Liver (tissue), 3 donors: ENCODE results near the gene IFT20.

Experiments used
- EGR1 ChIP-seq, 2 donors: IDR thresholded peaks; 2 replicates each; pipeline ENCODE4 v1.6.1; 2016 to 2018; ENCODE audit warnings: antibody characterized with exemption in 2 of 2, low read depth in 2 of 2
- GABPA ChIP-seq, 2 donors: IDR thresholded peaks in 1 of 2; conservative IDR thresholded peaks in 1 of 2; 2 replicates each; pipeline ENCODE4 v1.6.1; 2016; ENCODE audit warnings: antibody characterized with exemption in 2 of 2, mild to moderate bottlenecking in 1 of 2, moderate library complexity in 1 of 2
- HNF4A ChIP-seq, 2 donors: conservative IDR thresholded peaks; 2 replicates each; pipeline ENCODE4 v1.6.1; 2016; ENCODE audit warnings: antibody characterized with exemption in 2 of 2, mild to moderate bottlenecking in 2 of 2
- JUND ChIP-seq, 2 donors: IDR thresholded peaks; 2 replicates each; pipeline ENCODE4 v1.6.1; 2016; ENCODE audit warnings: antibody characterized with exemption in 2 of 2
- RAD21 ChIP-seq, 2 donors: IDR thresholded peaks; 2 replicates each; pipeline ENCODE4 v1.6.1; 2016; ENCODE audit warnings: antibody characterized with exemption in 2 of 2, mild to moderate bottlenecking in 2 of 2
- SP1 ChIP-seq: IDR thresholded peaks from 2 replicates; pipeline ENCODE4 v1.6.1; 2018; ENCODE audit warnings: antibody characterized with exemption, mild to moderate bottlenecking
- TAF1 ChIP-seq: conservative IDR thresholded peaks from 2 replicates; pipeline ENCODE4 v1.6.1; 2016; ENCODE audit warnings: antibody characterized with exemption, mild to moderate bottlenecking
- YY1 ChIP-seq: IDR thresholded peaks from 2 replicates; pipeline ENCODE4 v1.6.1; 2016; ENCODE audit warnings: antibody characterized with exemption, mild to moderate bottlenecking
- TF ChIP-seq, protein P1 (sequence below): fragments of 150-350 bp; IDR thresholded peaks from 2 replicates; pipeline ENCODE4 v1.5.1; 2017; ENCODE audit warnings: improper control_type of control experiment, low read depth, low read length; ENCODE audit not compliant: missing input control
- TF ChIP-seq, protein P2 (sequence below): IDR thresholded peaks from 2 replicates; pipeline ENCODE4 v1.6.1; 2016; ENCODE audit warnings: antibody characterized with exemption
- TF ChIP-seq, protein P3 (sequence below): IDR thresholded peaks from 2 replicates; pipeline ENCODE4 v1.6.1; 2016; ENCODE audit warnings: antibody characterized with exemption, mild to moderate bottlenecking
- TF ChIP-seq, protein P4 (sequence below): IDR thresholded peaks from 2 replicates; pipeline ENCODE4 v1.6.1; 2016; ENCODE audit warnings: antibody characterized with exemption
- TF ChIP-seq, protein P5 (sequence below): IDR thresholded peaks from 2 replicates; pipeline ENCODE4 v1.6.1; 2016; ENCODE audit warnings: antibody characterized with exemption
- donor health status: healthy.
- donor health status: healthy.

DNA sequence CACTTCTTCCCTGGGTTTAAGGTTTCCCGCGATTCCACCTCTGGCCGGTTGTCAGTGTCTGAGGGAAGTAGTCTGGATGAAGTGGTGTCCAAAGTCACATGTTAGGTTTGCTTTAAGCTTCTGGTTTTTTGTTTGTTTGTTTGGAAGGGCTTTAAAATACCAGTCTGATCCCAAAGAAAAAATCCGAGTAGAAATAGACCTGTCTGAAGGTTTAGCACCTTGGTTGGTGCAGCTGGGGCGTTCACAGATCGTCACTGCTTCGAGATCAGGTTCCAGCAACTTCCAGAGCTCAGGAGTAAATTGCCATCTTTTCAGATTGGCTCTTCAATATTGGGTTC, 15.7 kb downstream of the IFT20 start:
- TF ChIP-seq, protein P1, sequence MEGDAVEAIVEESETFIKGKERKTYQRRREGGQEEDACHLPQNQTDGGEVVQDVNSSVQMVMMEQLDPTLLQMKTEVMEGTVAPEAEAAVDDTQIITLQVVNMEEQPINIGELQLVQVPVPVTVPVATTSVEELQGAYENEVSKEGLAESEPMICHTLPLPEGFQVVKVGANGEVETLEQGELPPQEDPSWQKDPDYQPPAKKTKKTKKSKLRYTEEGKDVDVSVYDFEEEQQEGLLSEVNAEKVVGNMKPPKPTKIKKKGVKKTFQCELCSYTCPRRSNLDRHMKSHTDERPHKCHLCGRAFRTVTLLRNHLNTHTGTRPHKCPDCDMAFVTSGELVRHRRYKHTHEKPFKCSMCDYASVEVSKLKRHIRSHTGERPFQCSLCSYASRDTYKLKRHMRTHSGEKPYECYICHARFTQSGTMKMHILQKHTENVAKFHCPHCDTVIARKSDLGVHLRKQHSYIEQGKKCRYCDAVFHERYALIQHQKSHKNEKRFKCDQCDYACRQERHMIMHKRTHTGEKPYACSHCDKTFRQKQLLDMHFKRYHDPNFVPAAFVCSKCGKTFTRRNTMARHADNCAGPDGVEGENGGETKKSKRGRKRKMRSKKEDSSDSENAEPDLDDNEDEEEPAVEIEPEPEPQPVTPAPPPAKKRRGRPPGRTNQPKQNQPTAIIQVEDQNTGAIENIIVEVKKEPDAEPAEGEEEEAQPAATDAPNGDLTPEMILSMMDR: no peak
- TF ChIP-seq, protein P2, sequence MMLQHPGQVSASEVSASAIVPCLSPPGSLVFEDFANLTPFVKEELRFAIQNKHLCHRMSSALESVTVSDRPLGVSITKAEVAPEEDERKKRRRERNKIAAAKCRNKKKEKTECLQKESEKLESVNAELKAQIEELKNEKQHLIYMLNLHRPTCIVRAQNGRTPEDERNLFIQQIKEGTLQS: no peak
- TF ChIP-seq RAD21 (IDR thresholded peaks at IDR 0.05): no peak
- TF ChIP-seq, protein P3, sequence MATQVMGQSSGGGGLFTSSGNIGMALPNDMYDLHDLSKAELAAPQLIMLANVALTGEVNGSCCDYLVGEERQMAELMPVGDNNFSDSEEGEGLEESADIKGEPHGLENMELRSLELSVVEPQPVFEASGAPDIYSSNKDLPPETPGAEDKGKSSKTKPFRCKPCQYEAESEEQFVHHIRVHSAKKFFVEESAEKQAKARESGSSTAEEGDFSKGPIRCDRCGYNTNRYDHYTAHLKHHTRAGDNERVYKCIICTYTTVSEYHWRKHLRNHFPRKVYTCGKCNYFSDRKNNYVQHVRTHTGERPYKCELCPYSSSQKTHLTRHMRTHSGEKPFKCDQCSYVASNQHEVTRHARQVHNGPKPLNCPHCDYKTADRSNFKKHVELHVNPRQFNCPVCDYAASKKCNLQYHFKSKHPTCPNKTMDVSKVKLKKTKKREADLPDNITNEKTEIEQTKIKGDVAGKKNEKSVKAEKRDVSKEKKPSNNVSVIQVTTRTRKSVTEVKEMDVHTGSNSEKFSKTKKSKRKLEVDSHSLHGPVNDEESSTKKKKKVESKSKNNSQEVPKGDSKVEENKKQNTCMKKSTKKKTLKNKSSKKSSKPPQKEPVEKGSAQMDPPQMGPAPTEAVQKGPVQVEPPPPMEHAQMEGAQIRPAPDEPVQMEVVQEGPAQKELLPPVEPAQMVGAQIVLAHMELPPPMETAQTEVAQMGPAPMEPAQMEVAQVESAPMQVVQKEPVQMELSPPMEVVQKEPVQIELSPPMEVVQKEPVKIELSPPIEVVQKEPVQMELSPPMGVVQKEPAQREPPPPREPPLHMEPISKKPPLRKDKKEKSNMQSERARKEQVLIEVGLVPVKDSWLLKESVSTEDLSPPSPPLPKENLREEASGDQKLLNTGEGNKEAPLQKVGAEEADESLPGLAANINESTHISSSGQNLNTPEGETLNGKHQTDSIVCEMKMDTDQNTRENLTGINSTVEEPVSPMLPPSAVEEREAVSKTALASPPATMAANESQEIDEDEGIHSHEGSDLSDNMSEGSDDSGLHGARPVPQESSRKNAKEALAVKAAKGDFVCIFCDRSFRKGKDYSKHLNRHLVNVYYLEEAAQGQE: no peak
- no peak for TF ChIP-seq YY1
- TF ChIP-seq SP1: no peak
- TF ChIP-seq GABPA (IDR thresholded peaks at IDR 0.05 in 1 of 2, conservative IDR thresholded peaks at IDR 0.05 in 1 of 2): no peak
- no peak for TF ChIP-seq JUND (IDR thresholded peaks at IDR 0.05)
- no peak for TF ChIP-seq HNF4A (conservative IDR thresholded peaks at IDR 0.05)
- peak; percentile 19 for TF ChIP-seq TAF1
- TF ChIP-seq, protein P4, sequence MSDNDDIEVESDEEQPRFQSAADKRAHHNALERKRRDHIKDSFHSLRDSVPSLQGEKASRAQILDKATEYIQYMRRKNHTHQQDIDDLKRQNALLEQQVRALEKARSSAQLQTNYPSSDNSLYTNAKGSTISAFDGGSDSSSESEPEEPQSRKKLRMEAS: no peak
- TF ChIP-seq, protein P5, sequence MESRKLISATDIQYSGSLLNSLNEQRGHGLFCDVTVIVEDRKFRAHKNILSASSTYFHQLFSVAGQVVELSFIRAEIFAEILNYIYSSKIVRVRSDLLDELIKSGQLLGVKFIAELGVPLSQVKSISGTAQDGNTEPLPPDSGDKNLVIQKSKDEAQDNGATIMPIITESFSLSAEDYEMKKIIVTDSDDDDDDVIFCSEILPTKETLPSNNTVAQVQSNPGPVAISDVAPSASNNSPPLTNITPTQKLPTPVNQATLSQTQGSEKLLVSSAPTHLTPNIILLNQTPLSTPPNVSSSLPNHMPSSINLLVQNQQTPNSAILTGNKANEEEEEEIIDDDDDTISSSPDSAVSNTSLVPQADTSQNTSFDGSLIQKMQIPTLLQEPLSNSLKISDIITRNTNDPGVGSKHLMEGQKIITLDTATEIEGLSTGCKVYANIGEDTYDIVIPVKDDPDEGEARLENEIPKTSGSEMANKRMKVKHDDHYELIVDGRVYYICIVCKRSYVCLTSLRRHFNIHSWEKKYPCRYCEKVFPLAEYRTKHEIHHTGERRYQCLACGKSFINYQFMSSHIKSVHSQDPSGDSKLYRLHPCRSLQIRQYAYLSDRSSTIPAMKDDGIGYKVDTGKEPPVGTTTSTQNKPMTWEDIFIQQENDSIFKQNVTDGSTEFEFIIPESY: no peak
- TF ChIP-seq EGR1 (IDR thresholded peaks at IDR 0.05; ENCODE audit: low read depth in 2 of 2): no peak
